Ascending aorta (tissue), 1 donor: ENCODE data around the gene FAM9B. TPM values are rescaled to one million over a fixed set of nuclear protein-coding genes. Genes with fewer than 3 reads are reported as not detected.

Experiments
- total RNA-seq: library from RNA; depleted of rRNA; stranded (reverse); fragments of >200 nt; gene quantifications from one replicate; pipeline ENCODE4 v1.1.0, GENCODE V29; 2016

FAM9B gene
- total RNA-seq, 1 donor from 2014 or later: not detected

Other genes with a start within 250 kb of the FAM9B start
- gene FAM9A, start 232.7 kb downstream of the FAM9B start, total RNA-seq: not detected